AG09319 (cell line): ENCODE measurements around the gene EIF1.
A peak's percentile ranks its signal among the peaks of the same experiment; 100 is the strongest.

Source experiments
- DNase-seq: peaks from one replicate; pipeline ENCODE4 v3.0.0-alpha.2; 2010; ENCODE audit warnings: low read depth; ENCODE audit errors: extremely low read depth
- TF ChIP-seq, protein P1 (sequence below): IDR thresholded peaks from 2 replicates; pipeline ENCODE4 v1.5.1; 2011; ENCODE audit warnings: low read depth, mild to moderate bottlenecking, inconsistent platforms, low read length, moderate library complexity

EIF1 gene

DNA sequence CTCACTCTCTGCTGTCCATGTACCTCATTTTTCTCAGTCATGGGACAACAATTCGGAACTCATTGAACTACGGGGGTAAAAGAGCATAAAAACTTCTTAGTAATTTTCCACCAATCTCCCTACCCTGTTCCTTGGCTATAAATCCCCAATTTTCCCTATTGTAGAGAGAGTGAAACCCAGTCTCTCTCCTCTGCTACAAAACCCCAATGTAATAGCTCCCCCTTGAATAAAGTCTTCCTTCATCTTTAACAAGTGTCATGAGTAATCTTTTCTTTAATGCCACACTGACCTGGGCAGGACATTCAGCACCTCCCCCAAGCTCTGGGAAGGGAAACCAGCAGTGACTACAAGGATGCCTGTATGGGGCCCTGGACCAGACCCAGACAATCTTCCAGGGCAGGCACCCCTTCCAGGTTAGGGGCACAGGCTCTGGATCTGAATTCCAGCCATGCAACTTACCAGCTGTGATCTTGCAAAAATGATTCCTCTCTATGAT lies 10.2 kb upstream of the EIF1 start:
- TF ChIP-seq, protein P1, sequence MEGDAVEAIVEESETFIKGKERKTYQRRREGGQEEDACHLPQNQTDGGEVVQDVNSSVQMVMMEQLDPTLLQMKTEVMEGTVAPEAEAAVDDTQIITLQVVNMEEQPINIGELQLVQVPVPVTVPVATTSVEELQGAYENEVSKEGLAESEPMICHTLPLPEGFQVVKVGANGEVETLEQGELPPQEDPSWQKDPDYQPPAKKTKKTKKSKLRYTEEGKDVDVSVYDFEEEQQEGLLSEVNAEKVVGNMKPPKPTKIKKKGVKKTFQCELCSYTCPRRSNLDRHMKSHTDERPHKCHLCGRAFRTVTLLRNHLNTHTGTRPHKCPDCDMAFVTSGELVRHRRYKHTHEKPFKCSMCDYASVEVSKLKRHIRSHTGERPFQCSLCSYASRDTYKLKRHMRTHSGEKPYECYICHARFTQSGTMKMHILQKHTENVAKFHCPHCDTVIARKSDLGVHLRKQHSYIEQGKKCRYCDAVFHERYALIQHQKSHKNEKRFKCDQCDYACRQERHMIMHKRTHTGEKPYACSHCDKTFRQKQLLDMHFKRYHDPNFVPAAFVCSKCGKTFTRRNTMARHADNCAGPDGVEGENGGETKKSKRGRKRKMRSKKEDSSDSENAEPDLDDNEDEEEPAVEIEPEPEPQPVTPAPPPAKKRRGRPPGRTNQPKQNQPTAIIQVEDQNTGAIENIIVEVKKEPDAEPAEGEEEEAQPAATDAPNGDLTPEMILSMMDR, result no peak
- DNase-seq, result no peak

GRCh38 chr17:41678907-41679739 lies 9.6 kb upstream of the EIF1 start:
- TF ChIP-seq, protein P1, result peak; percentile 27
- no peak for DNase-seq

GRCh38 chr17:41679740-41680425 lies 8.8 kb upstream of the EIF1 start:
- no peak for DNase-seq
- TF ChIP-seq, protein P1, result no peak

DNA sequence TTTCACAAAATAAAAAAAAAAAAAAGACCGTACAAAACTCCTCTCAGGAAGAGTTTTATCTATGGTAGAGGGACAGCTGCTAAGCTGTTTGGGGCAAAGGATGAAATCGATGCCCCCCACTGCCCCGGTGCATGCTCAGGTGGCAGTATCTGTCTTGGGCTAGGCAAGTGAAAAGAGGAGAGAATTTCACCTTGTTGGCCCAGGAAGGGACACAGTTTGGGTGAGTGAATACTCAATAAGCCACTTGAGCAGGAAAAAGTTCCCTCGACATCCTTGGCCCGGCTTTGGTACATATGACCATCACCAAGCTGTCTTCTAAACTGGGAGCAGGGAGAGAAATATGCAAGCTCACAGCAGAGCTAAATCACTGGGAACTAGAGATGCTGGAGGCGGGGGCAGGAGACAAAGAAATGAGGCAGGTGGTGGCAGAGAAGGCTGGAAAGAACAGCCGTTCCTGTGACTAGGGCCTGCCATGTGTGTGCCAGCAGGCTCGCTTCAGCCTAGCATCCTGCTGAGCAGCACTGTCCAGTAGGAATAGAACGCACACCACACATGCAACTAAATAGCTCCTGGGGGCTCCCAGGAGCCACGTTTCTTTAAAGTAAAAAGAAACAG lies 8.2 kb upstream of the EIF1 start:
- TF ChIP-seq, protein P1, result no peak

GRCh38 chr17:41681776-41682175 lies 6.9 kb upstream of the EIF1 start:
- DNase-seq, result no peak
- TF ChIP-seq, protein P1, result no peak

More for the DNA sequence above, 8.2 kb upstream of the EIF1 start:
- no peak for DNase-seq

- DNase-seq, result no peak
- TF ChIP-seq, protein P1, result no peak
Measured at GRCh38 chr17:41682631-41683030, 6.1 kb upstream of the EIF1 start.

DNA sequence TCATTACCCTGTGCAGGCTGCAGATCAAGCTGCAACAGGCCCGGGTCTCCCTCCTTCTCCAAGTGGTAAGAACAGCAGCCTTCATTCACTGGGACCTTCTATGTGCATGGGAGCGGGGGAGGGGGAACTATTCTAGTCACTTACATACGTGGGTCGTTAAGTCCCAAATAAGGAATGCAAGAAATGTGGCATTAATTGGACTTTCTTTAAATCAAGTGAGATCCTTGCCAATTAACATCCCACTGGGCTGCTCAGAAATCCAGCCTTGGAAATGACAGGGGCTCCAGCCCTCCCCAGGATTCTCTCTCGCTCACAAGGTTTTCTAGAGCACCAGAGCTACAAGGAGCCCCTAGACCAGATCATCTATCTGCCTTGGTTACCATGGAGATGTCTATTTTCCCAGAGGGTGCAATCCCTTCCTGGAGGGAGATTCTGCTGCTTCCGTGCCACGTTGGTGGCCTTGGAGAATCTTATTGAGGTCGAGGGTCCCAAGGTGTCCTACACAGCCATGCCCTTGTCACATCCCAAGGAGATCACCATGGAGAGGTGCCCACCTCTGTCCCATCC lies 5.2 kb upstream of the EIF1 start:
- no peak for DNase-seq
- TF ChIP-seq, protein P1, result no peak
